ENCODE data around the gene GAS6.

GRCh38 chr13:113869263-113869662 is 5.4 kb upstream of the GAS6 start:
- TF ChIP-seq POLR2A (IDR thresholded peaks at IDR 0.05) (no peak), POLR2AphosphoS5 (IDR thresholded peaks at IDR 0.05) (no peak), EP300 (IDR thresholded peaks at IDR 0.05; ENCODE audit: low read depth) (no peak)
- TF ChIP-seq, protein P1, sequence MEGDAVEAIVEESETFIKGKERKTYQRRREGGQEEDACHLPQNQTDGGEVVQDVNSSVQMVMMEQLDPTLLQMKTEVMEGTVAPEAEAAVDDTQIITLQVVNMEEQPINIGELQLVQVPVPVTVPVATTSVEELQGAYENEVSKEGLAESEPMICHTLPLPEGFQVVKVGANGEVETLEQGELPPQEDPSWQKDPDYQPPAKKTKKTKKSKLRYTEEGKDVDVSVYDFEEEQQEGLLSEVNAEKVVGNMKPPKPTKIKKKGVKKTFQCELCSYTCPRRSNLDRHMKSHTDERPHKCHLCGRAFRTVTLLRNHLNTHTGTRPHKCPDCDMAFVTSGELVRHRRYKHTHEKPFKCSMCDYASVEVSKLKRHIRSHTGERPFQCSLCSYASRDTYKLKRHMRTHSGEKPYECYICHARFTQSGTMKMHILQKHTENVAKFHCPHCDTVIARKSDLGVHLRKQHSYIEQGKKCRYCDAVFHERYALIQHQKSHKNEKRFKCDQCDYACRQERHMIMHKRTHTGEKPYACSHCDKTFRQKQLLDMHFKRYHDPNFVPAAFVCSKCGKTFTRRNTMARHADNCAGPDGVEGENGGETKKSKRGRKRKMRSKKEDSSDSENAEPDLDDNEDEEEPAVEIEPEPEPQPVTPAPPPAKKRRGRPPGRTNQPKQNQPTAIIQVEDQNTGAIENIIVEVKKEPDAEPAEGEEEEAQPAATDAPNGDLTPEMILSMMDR (IDR thresholded peaks at IDR 0.05) = no peak

Measured in transverse colon (tissue), 4 donors.